Endothelial cell of umbilical vein (primary cell): Measurements from ENCODE around the gene CFD.

Source experiments
- EZH2 ChIP-seq: IDR thresholded peaks from 2 replicates; pipeline ENCODE4 v1.6.1; 2012; ENCODE audit warnings: borderline replicate concordance, low read depth, mild to moderate bottlenecking, moderate library complexity, low read length, inconsistent platforms; ENCODE audit not compliant: severe bottlenecking
- FOS ChIP-seq: IDR thresholded peaks from 2 replicates; pipeline ENCODE4 v1.6.1; 2011; ENCODE audit warnings: mild to moderate bottlenecking, low read length, moderate library complexity, borderline replicate concordance; ENCODE audit not compliant: insufficient read depth
- GATA2 ChIP-seq: IDR thresholded peaks from 2 replicates; pipeline ENCODE4 v1.7.0; 2011; ENCODE audit warnings: low read depth, mild to moderate bottlenecking, moderate library complexity, mixed read lengths, low read length; ENCODE audit not compliant: insufficient read length, insufficient read depth
- JUN ChIP-seq: IDR thresholded peaks from 2 replicates; pipeline ENCODE4 v1.6.1; 2011; ENCODE audit warnings: borderline replicate concordance, low read depth; ENCODE audit not compliant: insufficient read length, insufficient read depth
- POLR2A ChIP-seq: IDR thresholded peaks from 2 replicates; pipeline ENCODE4 v1.6.1; 2012; ENCODE audit warnings: low read depth, mild to moderate bottlenecking, control low read depth, low read length
- POLR2AphosphoS5 ChIP-seq: IDR thresholded peaks from 2 replicates; pipeline ENCODE4 v1.6.1; 2012; ENCODE audit warnings: low read depth, mild to moderate bottlenecking, control low read depth, low read length, moderate library complexity; ENCODE audit not compliant: insufficient read depth
- TF ChIP-seq, protein P1 (sequence below), 2 donors: IDR thresholded peaks; 1 replicate in 1 of 2; 2 replicates in 1 of 2; pipeline ENCODE4 v1.5.1; 2011; ENCODE audit warnings: low read length in 2 of 2, mild to moderate bottlenecking in 2 of 2, moderate library complexity in 2 of 2, control low read depth in 1 of 2, inconsistent platforms in 1 of 2, low read depth in 1 of 2; ENCODE audit not compliant: insufficient read depth in 1 of 2; ENCODE audit errors: extremely low read depth in 1 of 2

DNA sequence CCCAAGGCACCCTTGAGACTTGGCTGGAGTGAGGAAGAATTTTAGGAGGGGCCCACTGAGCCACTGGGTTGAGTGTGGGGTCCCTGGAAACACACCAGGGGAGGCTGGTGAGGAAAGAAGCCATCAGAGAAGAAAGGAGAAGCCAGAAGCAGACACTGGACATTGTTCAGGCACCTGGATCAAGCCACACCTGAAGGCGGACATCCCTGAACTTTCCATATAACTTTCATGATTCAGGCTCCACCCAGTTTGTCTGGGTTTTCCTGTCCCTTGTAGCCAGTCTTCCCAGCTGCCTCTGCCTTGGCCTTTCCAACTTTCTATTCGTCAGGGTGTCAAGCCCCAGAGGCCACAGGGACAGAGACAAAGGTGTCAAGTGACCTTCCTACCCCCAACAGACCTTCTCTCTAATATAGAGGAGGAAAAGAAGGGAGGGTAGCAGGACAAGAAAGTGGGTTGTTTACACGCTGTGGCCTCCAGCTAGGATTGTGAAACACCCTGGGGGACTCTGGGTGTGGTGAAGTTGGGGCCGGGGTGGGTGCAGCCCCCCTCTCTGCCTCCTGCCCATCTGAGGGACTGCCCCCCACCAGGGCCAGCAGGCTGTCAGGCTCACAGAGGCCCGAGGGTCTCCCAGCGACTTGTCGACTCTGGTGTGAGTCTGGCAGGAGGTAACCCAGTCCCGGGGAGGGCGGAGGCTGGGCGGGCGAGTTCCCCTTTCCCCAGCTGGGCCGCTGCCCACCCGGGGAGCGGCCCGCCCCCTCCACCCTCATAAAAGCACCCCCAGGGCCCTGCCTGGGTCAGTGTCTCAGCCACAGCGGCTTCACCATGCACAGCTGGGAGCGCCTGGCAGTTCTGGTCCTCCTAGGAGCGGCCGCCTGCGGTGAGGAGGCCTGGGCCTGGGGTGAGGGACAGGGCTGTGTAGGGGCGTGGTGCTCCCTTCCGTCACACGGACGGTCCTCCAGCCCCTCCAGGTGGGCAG, at the start of gene CFD:
- TF ChIP-seq, protein P1, sequence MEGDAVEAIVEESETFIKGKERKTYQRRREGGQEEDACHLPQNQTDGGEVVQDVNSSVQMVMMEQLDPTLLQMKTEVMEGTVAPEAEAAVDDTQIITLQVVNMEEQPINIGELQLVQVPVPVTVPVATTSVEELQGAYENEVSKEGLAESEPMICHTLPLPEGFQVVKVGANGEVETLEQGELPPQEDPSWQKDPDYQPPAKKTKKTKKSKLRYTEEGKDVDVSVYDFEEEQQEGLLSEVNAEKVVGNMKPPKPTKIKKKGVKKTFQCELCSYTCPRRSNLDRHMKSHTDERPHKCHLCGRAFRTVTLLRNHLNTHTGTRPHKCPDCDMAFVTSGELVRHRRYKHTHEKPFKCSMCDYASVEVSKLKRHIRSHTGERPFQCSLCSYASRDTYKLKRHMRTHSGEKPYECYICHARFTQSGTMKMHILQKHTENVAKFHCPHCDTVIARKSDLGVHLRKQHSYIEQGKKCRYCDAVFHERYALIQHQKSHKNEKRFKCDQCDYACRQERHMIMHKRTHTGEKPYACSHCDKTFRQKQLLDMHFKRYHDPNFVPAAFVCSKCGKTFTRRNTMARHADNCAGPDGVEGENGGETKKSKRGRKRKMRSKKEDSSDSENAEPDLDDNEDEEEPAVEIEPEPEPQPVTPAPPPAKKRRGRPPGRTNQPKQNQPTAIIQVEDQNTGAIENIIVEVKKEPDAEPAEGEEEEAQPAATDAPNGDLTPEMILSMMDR (IDR thresholded peaks at IDR 0.05; ENCODE audit: extremely low read depth in 1 of 2, insufficient read depth in 1 of 2, low read depth in 1 of 2, low read length in 2 of 2), result no peak
- TF ChIP-seq JUN (no peak), POLR2A (no peak), EZH2 (no peak), POLR2AphosphoS5 (no peak), GATA2 (no peak), FOS (no peak)
